GM12873 (cell line): ENCODE results near the gene EPB41L2.

Experiments
- CTCF ChIP-seq: IDR thresholded peaks from 2 replicates; pipeline ENCODE4 v1.5.1; 2012; ENCODE audit warnings: low read depth, mild to moderate bottlenecking, moderate library complexity, low read length, control low read depth; ENCODE audit not compliant: insufficient read depth; ENCODE audit errors: missing control alignments

Gene EPB41L2

GRCh38 chr6:130826442-130827246 is 236.4 kb downstream of the EPB41L2 start:
- TF ChIP-seq CTCF = no peak

- peak; percentile 8 for TF ChIP-seq CTCF
These were observed 237.1 kb downstream of the EPB41L2 start for GRCh38 chr6:130825772-130826441.

- no peak for TF ChIP-seq CTCF
These were observed 237.9 kb downstream of the EPB41L2 start for GRCh38 chr6:130824978-130825694.

GRCh38 chr6:130822736-130823135 is 240.3 kb downstream of the EPB41L2 start:
- no peak for TF ChIP-seq CTCF

- TF ChIP-seq CTCF = no peak
These were observed 247.6 kb downstream of the EPB41L2 start for GRCh38 chr6:130815200-130816071.

GRCh38 chr6:130814506-130814905 is 248.5 kb downstream of the EPB41L2 start:
- no peak for TF ChIP-seq CTCF
